NB4 (cell line): ENCODE results near the gene GPATCH8.
"Not testable (repeated sequence)": the region's sequence is repeated elsewhere in the genome, so short reads cannot be mapped to it uniquely, and the experiment has no call there.

Source experiments
- CTCF ChIP-seq: IDR thresholded peaks from one replicate; pipeline ENCODE4 v1.5.1; 2012; ENCODE audit warnings: low read depth, low read length
- MYC ChIP-seq: IDR thresholded peaks from 2 replicates; pipeline ENCODE4 v1.6.1; 2011; ENCODE audit warnings: low read depth, low read length
- POLR2A ChIP-seq: IDR thresholded peaks from 2 replicates; pipeline ENCODE4 v1.6.1; 2011; ENCODE audit warnings: mild to moderate bottlenecking; ENCODE audit not compliant: insufficient read length; ENCODE audit errors: extremely low read depth
- TF ChIP-seq, protein P1 (sequence below): IDR thresholded peaks from 2 replicates; pipeline ENCODE4 v1.6.1; 2011; ENCODE audit warnings: low read depth, low read length

GRCh38 chr17:44537922-44538321 is 34.7 kb upstream of the GPATCH8 start:
- TF ChIP-seq CTCF, POLR2A, MYC: not testable (repeated sequence)
- TF ChIP-seq, protein P1, sequence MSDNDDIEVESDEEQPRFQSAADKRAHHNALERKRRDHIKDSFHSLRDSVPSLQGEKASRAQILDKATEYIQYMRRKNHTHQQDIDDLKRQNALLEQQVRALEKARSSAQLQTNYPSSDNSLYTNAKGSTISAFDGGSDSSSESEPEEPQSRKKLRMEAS, result not testable (repeated sequence)
